ENCODE data around the gene STAMBP. TPM values are rescaled to one million over a fixed set of nuclear protein-coding genes. Genes with fewer than 3 reads are reported as not detected.

STAMBP gene
- total RNA-seq, 3 donors from 2014 or later: 26.1 to 32.5 (median 32.4) TPM

GRCh38 chr2:73914667-73915066 is 85.9 kb downstream of the STAMBP start:
- intact Hi-C loops (cut with DNase I; ENCODE audit: low total_unique reads): no loop called here
- H3K36me3 ChIP-seq: no peaks in the 10 kb centered on the region
- DNase-seq (ENCODE audit: low spot score in 2 of 2): no peak
- H3K4me1 ChIP-seq: no peaks in the 10 kb centered on the region
- no peaks in the 10 kb centered on the region for H3K27me3 ChIP-seq
- H3K9me3 ChIP-seq: no peaks in the 10 kb centered on the region
- H3K4me3 ChIP-seq: no peak overlapping the region
- no peak overlapping the region for H3K27ac ChIP-seq
- TF ChIP-seq POLR2A (IDR thresholded peaks at IDR 0.05): no peak
- TF ChIP-seq POLR2AphosphoS5 (IDR thresholded peaks at IDR 0.05): no peak
- no peak for TF ChIP-seq CTCF (IDR thresholded peaks at IDR 0.05)

DNA sequence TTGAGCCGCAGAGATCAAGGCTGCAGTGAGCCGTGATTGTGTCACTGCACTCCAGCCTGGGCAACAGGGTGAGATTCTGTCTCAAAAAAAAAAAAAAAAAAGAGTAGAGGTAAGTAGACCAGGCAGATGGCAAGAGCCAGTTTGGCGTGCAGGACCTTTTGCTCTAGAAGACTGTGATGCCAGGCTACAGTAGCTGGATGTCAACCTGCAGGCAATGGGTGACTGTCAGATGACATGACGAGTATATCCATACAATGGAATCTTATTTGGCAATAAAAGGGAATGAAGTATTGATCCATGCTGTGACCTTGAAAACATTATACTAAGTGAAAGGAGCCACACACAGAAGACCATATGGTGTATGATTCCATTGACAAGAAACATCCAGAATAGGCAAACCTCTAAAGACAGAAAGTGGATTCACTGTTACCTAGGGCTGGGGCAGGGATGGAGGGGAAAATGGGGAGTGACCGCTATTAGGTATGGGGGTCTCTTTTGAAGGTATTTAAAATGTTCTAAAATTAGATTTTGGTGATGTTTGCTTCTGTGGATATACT is 86.8 kb downstream of the STAMBP start:
- no peaks in the 10 kb centered on the region for H3K4me1 ChIP-seq
- H3K9me3 ChIP-seq: no peaks in the 10 kb centered on the region
- no peak for TF ChIP-seq CTCF (IDR thresholded peaks at IDR 0.05)
- intact Hi-C loops (cut with DNase I; ENCODE audit: low total_unique reads): no loop called here
- no peak overlapping the region for H3K27ac ChIP-seq
- DNase-seq (ENCODE audit: low spot score in 2 of 2): no peak
- no peaks in the 10 kb centered on the region for H3K27me3 ChIP-seq
- H3K36me3 ChIP-seq: no peaks in the 10 kb centered on the region
- H3K4me3 ChIP-seq: no peak overlapping the region

DNA sequence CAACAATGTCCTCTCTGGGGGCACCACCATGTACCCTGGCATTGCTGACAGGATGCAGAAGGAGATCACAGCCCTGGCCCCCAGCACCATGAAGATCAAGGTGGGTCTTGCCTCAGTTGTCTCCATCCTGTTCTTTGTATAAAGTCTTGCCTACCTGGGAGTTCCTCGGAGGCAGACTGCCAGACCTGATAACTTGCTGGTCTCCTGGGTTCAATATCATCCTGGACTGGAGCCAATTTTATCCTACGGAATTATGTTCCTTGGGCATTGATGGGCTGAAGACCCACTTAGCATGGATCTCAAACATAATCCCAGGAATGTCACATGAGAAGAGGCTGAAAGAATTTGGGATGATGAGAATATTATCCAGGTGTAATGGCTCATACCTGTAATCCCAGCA is 87.9 kb downstream of the STAMBP start:
- no peaks in the 10 kb centered on the region for H3K27me3 ChIP-seq
- H3K9me3 ChIP-seq: no peaks in the 10 kb centered on the region
- H3K4me3 ChIP-seq: no peak overlapping the region
- H3K27ac ChIP-seq: no peak overlapping the region
- no peaks in the 10 kb centered on the region for H3K4me1 ChIP-seq
- intact Hi-C loops (cut with DNase I; ENCODE audit: low total_unique reads): no loop called here
- DNase-seq (ENCODE audit: low spot score in 2 of 2): no peak
- H3K36me3 ChIP-seq: no peaks in the 10 kb centered on the region
- TF ChIP-seq POLR2A (IDR thresholded peaks at IDR 0.05) (no peak), POLR2AphosphoS5 (IDR thresholded peaks at IDR 0.05) (no peak), CTCF (IDR thresholded peaks at IDR 0.05) (no peak)

GRCh38 chr2:73917296-73917695 is 88.5 kb downstream of the STAMBP start:
- Histone ChIP-seq H3K27ac (no peak overlapping the region), H3K9me3 (no peaks in the 10 kb centered on the region), H3K4me3 (no peak overlapping the region), H3K4me1 (no peaks in the 10 kb centered on the region), H3K36me3 (no peaks in the 10 kb centered on the region), H3K27me3 (no peaks in the 10 kb centered on the region)
- no peak for TF ChIP-seq CTCF (IDR thresholded peaks at IDR 0.05)
- no peak for TF ChIP-seq POLR2AphosphoS5 (IDR thresholded peaks at IDR 0.05)
- no peak for TF ChIP-seq POLR2A (IDR thresholded peaks at IDR 0.05)
- DNase-seq (ENCODE audit: low spot score in 2 of 2): no peak
- intact Hi-C loops (cut with DNase I; ENCODE audit: low total_unique reads): no loop called here

DNA sequence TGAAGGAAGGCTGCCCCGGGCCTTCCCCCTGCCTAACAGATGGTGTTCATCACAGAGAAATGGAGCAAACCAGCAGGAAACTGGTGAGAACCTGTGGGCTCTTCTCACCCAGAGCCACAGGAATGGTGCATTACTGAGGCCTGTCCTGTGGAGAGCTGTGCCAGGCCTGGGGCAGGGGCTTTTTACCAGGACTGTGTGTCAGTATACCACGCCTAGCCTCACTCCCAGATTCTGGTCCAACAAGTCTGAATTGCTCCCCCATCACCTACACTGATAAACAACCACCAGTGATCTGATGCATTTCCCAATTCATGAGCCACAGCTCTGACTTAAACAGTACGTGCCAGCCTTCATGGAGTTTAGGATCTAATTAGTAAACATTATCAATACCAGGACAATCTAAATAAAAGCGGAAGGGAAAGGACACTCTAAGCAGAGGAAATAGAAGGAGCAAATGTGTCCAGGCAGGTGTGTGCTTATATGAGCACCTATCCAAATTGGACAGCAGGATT is 89.0 kb downstream of the STAMBP start:
- Histone ChIP-seq H3K36me3 (no peaks in the 10 kb centered on the region), H3K27ac (no peak overlapping the region), H3K4me1 (no peaks in the 10 kb centered on the region), H3K9me3 (no peaks in the 10 kb centered on the region), H3K4me3 (no peak overlapping the region), H3K27me3 (no peaks in the 10 kb centered on the region)
- intact Hi-C loops (cut with DNase I; ENCODE audit: low total_unique reads): no loop called here
- no peak for DNase-seq (ENCODE audit: low spot score in 2 of 2)
- TF ChIP-seq POLR2A (IDR thresholded peaks at IDR 0.05) (no peak), CTCF (IDR thresholded peaks at IDR 0.05) (no peak), POLR2AphosphoS5 (IDR thresholded peaks at IDR 0.05) (no peak)

Measured in breast epithelium (tissue), 4 donors.